GM13977 (cell line): ENCODE results near the gene AGO4.
"Not testable (repeated sequence)": the region's sequence is repeated elsewhere in the genome, so short reads cannot be mapped to it uniquely, and the experiment has no call there.

Experiments used
- DNase-seq: peaks from one replicate; pipeline ENCODE4 v3.0.0; 2012; ENCODE audit warnings: low spot score
- CTCF ChIP-seq: IDR thresholded peaks from 2 replicates; pipeline ENCODE4 v1.5.1; 2012; ENCODE audit warnings: mild to moderate bottlenecking, control low read depth; ENCODE audit not compliant: insufficient read depth; ENCODE audit errors: extremely low read depth, missing control alignments
- in situ Hi-C: fragments of 300-500 bp; cut with MboI; formaldehyde crosslinking; loops from one replicate; pipeline ENCODE4 v1.12.0; 2022; ENCODE audit warnings: low sequenced_read_pairs, low pct_unique_long_range_greater_than_20kb, mixed read lengths, inconsistent platforms; ENCODE audit not compliant: unreplicated experiment

The AGO4 gene

GRCh38 chr1:35773711-35774110, 34.1 kb upstream of the AGO4 start:
- no peak for DNase-seq
- in situ Hi-C loops, result no loop called here
- no peak for TF ChIP-seq CTCF

GRCh38 chr1:35776172-35776571, 31.6 kb upstream of the AGO4 start:
- in situ Hi-C loops, DNase-seq: not testable (repeated sequence)

GRCh38 chr1:35777109-35777508, 30.7 kb upstream of the AGO4 start:
- DNase-seq, result no peak
- in situ Hi-C loops, result no loop called here
- no peak for TF ChIP-seq CTCF

GRCh38 chr1:35783055-35783583, 24.7 kb upstream of the AGO4 start:
- no peak for DNase-seq
- TF ChIP-seq CTCF, result no peak
- in situ Hi-C loops, result no loop called here

- in situ Hi-C loops, DNase-seq: not testable (repeated sequence)
Observed at GRCh38 chr1:35784364-35784763, 23.5 kb upstream of the AGO4 start.

- no peak for DNase-seq
- in situ Hi-C loops, result no loop called here
- TF ChIP-seq CTCF, result no peak
Observed at GRCh38 chr1:35788139-35788538, 19.7 kb upstream of the AGO4 start.

- DNase-seq, result no peak
- in situ Hi-C loops, result no loop called here
- TF ChIP-seq CTCF, result no peak
Observed at GRCh38 chr1:35790670-35791069, 17.1 kb upstream of the AGO4 start.

- no peak for DNase-seq
- in situ Hi-C loops, result no loop called here
- no peak for TF ChIP-seq CTCF
Observed at GRCh38 chr1:35795295-35795694, 12.5 kb upstream of the AGO4 start.
